ENCODE results near the gene RNF151.

DNA sequence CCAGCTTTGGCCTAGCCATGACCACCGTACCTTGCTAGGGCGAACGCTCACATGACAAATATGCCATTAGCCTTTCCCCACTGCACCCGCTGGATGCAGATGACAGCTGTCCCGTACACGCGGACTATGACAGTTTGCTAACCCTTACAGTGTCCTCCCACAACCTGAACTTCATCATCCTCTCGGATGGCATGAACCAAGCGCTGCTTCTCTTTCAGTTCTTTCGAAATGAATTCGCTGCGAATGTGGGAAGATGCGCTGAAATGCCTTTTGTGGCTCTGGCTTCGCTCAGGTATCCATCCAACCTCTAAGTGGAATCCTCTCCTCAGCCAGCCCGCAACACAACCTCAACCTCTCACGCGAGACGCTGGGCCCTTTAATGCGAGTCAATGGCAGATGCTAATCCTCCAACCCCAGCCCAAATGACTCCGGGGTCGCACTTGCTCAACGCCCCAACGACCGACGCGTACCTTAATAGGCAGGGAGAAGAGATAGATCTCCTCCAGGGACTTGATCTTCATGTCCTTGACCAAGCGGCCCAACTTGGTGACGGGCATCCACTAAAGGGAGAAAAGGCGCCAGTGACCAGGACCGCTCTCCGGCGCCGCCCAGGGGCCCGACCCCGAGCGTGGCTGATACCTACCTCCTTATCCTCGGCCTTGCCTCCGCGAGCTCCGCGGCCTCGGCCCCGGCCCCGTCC, 2.7 kb upstream of the RNF151 start:
- no peak for TF ChIP-seq HDAC2 (IDR thresholded peaks at IDR 0.05)
- TF ChIP-seq, protein P1, sequence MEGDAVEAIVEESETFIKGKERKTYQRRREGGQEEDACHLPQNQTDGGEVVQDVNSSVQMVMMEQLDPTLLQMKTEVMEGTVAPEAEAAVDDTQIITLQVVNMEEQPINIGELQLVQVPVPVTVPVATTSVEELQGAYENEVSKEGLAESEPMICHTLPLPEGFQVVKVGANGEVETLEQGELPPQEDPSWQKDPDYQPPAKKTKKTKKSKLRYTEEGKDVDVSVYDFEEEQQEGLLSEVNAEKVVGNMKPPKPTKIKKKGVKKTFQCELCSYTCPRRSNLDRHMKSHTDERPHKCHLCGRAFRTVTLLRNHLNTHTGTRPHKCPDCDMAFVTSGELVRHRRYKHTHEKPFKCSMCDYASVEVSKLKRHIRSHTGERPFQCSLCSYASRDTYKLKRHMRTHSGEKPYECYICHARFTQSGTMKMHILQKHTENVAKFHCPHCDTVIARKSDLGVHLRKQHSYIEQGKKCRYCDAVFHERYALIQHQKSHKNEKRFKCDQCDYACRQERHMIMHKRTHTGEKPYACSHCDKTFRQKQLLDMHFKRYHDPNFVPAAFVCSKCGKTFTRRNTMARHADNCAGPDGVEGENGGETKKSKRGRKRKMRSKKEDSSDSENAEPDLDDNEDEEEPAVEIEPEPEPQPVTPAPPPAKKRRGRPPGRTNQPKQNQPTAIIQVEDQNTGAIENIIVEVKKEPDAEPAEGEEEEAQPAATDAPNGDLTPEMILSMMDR (IDR thresholded peaks at IDR 0.05 in 2 of 3, conservative IDR thresholded peaks at IDR 0.05 in 1 of 3; ENCODE audit: control insufficient read depth in 2 of 3, extremely low read depth in 1 of 3, insufficient read depth in 1 of 3, low read depth in 3 of 3, low read length in 3 of 3): no peak
- no peak for TF ChIP-seq SMARCA5 (IDR thresholded peaks at IDR 0.05)
- TF ChIP-seq CHD2 (IDR thresholded peaks at IDR 0.05; ENCODE audit: borderline replicate concordance, low read depth, low read length): no peak
- TF ChIP-seq SRF (IDR thresholded peaks at IDR 0.05; ENCODE audit: low read depth in 2 of 2, low read length in 2 of 2): no peak
- TF ChIP-seq, protein P2, sequence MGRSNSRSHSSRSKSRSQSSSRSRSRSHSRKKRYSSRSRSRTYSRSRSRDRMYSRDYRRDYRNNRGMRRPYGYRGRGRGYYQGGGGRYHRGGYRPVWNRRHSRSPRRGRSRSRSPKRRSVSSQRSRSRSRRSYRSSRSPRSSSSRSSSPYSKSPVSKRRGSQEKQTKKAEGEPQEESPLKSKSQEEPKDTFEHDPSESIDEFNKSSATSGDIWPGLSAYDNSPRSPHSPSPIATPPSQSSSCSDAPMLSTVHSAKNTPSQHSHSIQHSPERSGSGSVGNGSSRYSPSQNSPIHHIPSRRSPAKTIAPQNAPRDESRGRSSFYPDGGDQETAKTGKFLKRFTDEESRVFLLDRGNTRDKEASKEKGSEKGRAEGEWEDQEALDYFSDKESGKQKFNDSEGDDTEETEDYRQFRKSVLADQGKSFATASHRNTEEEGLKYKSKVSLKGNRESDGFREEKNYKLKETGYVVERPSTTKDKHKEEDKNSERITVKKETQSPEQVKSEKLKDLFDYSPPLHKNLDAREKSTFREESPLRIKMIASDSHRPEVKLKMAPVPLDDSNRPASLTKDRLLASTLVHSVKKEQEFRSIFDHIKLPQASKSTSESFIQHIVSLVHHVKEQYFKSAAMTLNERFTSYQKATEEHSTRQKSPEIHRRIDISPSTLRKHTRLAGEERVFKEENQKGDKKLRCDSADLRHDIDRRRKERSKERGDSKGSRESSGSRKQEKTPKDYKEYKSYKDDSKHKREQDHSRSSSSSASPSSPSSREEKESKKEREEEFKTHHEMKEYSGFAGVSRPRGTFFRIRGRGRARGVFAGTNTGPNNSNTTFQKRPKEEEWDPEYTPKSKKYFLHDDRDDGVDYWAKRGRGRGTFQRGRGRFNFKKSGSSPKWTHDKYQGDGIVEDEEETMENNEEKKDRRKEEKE (IDR thresholded peaks at IDR 0.05): no peak
- no peak for TF ChIP-seq KAT2A (conservative IDR thresholded peaks at IDR 0.05; ENCODE audit: control insufficient read depth, low read depth, low read length)
- TF ChIP-seq CBX3 (IDR thresholded peaks at IDR 0.05; ENCODE audit: borderline replicate concordance, low read depth): no peak
- TF ChIP-seq ESRRA (IDR thresholded peaks at IDR 0.05; ENCODE audit: low read length): no peak
- TF ChIP-seq TCF3 (IDR thresholded peaks at IDR 0.05; ENCODE audit: borderline replicate concordance, insufficient read depth, low read depth, low read length): no peak
- TF ChIP-seq EGR1 (IDR thresholded peaks at IDR 0.05; ENCODE audit: borderline replicate concordance in 1 of 2, low read depth in 2 of 2, low read length in 2 of 2): no peak
- no peak for TF ChIP-seq RELA (IDR thresholded peaks at IDR 0.05; ENCODE audit: borderline replicate concordance, partially characterized antibody)

All from GM12878 (cell line).